Activated T-helper 17 cell treated with anti-CD3 and anti-CD28 coated beads, Interleukin-2, amount 50 U/mL, for 72 hours (primary cell): ENCODE data around the gene GSC. TPM values are rescaled to one million over a fixed set of nuclear protein-coding genes. Genes with fewer than 3 reads are reported as not detected.

Experiments used
- ATAC-seq: fragments of 150-1000 bp; cut with Tn5 transposase; replicated peaks from 2 replicates; pipeline ENCODE4 v1.10.0; 2021; ENCODE audit warnings: mild to moderate bottlenecking, moderate library complexity
- H3K27ac Mint-ChIP-seq: one replicate; pipeline ENCODE4 v1.8.0; 2022; ENCODE audit warnings: mixed read lengths
- H3K27me3 Mint-ChIP-seq: one replicate; pipeline ENCODE4 v1.8.0; 2022; ENCODE audit warnings: mixed read lengths
- H3K36me3 Mint-ChIP-seq: one replicate; pipeline ENCODE4 v1.8.0; 2022; ENCODE audit warnings: low read depth, mild to moderate bottlenecking, mixed read lengths
- H3K4me1 Mint-ChIP-seq: one replicate; pipeline ENCODE4 v1.8.0; 2022; ENCODE audit warnings: mixed read lengths
- H3K4me3 Mint-ChIP-seq: one replicate; pipeline ENCODE4 v1.8.0; 2022; ENCODE audit warnings: mild to moderate bottlenecking, mixed read lengths
- H3K9me3 Mint-ChIP-seq: one replicate; pipeline ENCODE4 v1.8.0; 2022; ENCODE audit warnings: mixed read lengths
- total RNA-seq, 2 donors: library from RNA; stranded (reverse); gene quantifications; one replicate each; pipeline ENCODE4 v1.2.3, GENCODE V29; 2022

GSC gene
- total RNA-seq, 2 donors from 2014 or later = not detected

GRCh38 chr14:94775871-94776210 lies 5.9 kb upstream of the GSC start:
- ATAC-seq = no peak
- Mint-ChIP-seq H3K4me1 (peaks cover 5% of the 10 kb centered on the region), H3K9me3 (no peaks in the 10 kb centered on the region), H3K27me3 (peaks cover 65% of the 10 kb centered on the region), H3K27ac (no peak overlapping the region), H3K4me3 (peak overlapping the region; percentile 3), H3K36me3 (peaks cover 10% of the 10 kb centered on the region)

- Mint-ChIP-seq H3K27ac (no peak overlapping the region), H3K4me1 (peaks cover 5% of the 10 kb centered on the region), H3K9me3 (no peaks in the 10 kb centered on the region), H3K27me3 (peaks cover 70% of the 10 kb centered on the region), H3K36me3 (peaks cover 10% of the 10 kb centered on the region), H3K4me3 (peak overlapping the region; percentile 3)
- ATAC-seq = no peak
These were observed 5.4 kb upstream of the GSC start for GRCh38 chr14:94775091-94775870.

DNA sequence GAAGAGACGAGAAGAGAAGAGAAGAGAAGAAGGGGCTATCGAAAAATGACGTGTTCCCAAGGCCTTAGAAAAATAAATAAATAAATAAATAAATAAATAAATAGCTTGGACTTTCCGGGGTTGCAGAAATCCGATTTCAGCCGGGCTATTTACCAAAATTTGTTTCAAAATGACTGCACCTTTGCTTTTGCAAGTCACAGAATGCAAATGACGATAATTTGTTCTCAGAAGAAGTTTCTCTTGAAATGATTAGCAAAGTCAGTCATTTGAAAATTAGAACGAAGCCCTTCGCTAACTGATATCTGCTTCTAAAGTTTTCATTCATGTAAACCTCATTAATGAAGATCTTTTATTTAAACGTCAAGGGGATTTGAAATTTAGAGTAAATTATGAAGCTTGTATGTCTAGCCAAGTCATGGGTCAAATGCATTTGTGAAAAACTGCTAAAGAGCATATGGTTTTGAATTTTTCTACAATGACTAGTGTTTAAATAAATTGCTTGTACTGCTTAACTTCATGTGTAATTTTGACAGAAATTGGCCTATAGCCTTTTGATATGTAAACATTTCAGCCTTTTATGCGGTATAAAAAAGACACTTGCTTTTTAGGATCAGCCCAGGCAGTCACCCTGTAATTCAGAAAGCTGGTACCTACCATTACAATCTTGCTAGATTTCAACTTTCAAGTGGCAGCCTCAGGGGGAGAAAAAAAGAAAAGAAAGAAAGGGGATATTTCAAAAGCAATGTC lies 4.6 kb upstream of the GSC start:
- Mint-ChIP-seq H3K27ac (no peak overlapping the region), H3K4me3 (no peak overlapping the region), H3K4me1 (peaks cover 5% of the 10 kb centered on the region), H3K27me3 (peaks cover 69% of the 10 kb centered on the region), H3K9me3 (no peaks in the 10 kb centered on the region), H3K36me3 (peaks cover 10% of the 10 kb centered on the region)
- no peak for ATAC-seq

- H3K4me1 Mint-ChIP-seq = peaks cover 9% of the 10 kb centered on the region
- H3K27me3 Mint-ChIP-seq = peaks cover 69% of the 10 kb centered on the region
- peaks cover 10% of the 10 kb centered on the region for H3K36me3 Mint-ChIP-seq
- ATAC-seq = no peak
- H3K9me3 Mint-ChIP-seq = no peaks in the 10 kb centered on the region
- H3K4me3 Mint-ChIP-seq = no peak overlapping the region
- no peak overlapping the region for H3K27ac Mint-ChIP-seq
These were observed 3.9 kb upstream of the GSC start for GRCh38 chr14:94773655-94774343.

- ATAC-seq = no peak
- H3K4me1 Mint-ChIP-seq = peaks cover 14% of the 10 kb centered on the region
- H3K9me3 Mint-ChIP-seq = no peaks in the 10 kb centered on the region
- H3K36me3 Mint-ChIP-seq = peaks cover 10% of the 10 kb centered on the region
- H3K27me3 Mint-ChIP-seq = peaks cover 74% of the 10 kb centered on the region
- no peak overlapping the region for H3K27ac Mint-ChIP-seq
- H3K4me3 Mint-ChIP-seq = no peak overlapping the region
These were observed 3.2 kb upstream of the GSC start for GRCh38 chr14:94773061-94773648.

DNA sequence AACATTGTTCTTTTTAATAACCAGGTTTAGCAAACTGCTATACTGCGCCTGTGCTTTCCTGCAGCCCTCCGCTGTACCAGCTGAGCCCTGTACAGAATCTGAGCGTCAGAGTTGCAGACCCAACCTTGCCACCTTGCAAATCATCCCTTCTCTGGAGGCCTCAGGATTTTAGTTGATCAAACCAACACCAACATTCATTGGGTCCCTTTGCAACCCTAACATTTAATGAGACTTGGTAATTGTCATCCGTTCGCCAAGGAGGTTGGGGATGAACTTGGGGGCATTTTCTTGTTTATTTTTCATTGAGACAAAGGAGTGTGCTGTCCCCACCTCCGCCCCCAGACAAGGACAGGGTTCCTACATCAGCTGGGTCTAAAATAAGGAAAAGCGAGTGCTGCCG lies 2.6 kb upstream of the GSC start:
- Mint-ChIP-seq H3K4me1 (peaks cover 19% of the 10 kb centered on the region), H3K9me3 (no peaks in the 10 kb centered on the region), H3K4me3 (no peak overlapping the region), H3K27ac (no peak overlapping the region), H3K27me3 (peaks cover 75% of the 10 kb centered on the region), H3K36me3 (peaks cover 10% of the 10 kb centered on the region)
- ATAC-seq = no peak

DNA sequence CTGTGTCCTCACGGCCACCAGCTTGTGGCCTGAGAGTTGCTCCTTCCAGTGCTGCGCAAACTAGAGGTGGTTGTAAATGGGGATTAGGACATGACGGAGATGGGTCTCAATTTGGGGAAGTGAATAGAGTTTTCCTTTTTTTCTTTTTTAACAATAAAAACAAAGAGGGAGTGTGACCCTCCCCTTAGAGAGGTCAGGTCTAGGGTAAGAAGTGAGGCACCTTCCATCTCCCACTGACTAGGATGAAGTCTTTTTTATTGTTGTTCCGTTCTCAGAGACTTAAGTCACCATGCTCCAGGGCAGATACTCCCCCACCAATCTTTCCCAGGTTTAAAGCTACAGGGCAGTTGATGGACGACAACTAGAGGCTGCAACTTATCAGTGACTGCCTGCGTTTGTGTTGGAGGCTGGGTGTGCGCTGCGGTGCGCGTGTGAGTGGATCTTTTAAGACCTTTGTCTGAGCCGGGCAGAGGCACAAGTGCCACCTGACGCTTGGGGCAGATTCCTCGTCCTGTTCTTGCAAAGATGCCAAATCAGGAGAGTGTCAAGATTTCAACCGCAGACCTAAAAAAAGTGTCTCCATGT lies 2.1 kb upstream of the GSC start:
- Mint-ChIP-seq H3K27me3 (peaks cover 75% of the 10 kb centered on the region), H3K9me3 (no peaks in the 10 kb centered on the region), H3K4me1 (peaks cover 19% of the 10 kb centered on the region), H3K27ac (no peak overlapping the region), H3K4me3 (no peak overlapping the region), H3K36me3 (peaks cover 10% of the 10 kb centered on the region)
- no peak for ATAC-seq

GRCh38 chr14:94771158-94771905 lies 1.4 kb upstream of the GSC start:
- H3K36me3 Mint-ChIP-seq = peaks cover 10% of the 10 kb centered on the region
- peaks cover 73% of the 10 kb centered on the region for H3K27me3 Mint-ChIP-seq
- ATAC-seq = no peak
- H3K4me1 Mint-ChIP-seq = peaks cover 19% of the 10 kb centered on the region
- H3K4me3 Mint-ChIP-seq = no peak overlapping the region
- H3K9me3 Mint-ChIP-seq = no peaks in the 10 kb centered on the region
- no peak overlapping the region for H3K27ac Mint-ChIP-seq

- peaks cover 68% of the 10 kb centered on the region for H3K27me3 Mint-ChIP-seq
- H3K36me3 Mint-ChIP-seq = peaks cover 10% of the 10 kb centered on the region
- no peak for ATAC-seq
- no peak overlapping the region for H3K27ac Mint-ChIP-seq
- H3K4me1 Mint-ChIP-seq = peaks cover 19% of the 10 kb centered on the region
- peak overlapping the region; percentile 41 for H3K4me3 Mint-ChIP-seq
- no peaks in the 10 kb centered on the region for H3K9me3 Mint-ChIP-seq
These were observed 873 bp upstream of the GSC start for GRCh38 chr14:94770815-94771157.

GRCh38 chr14:94770251-94770749 lies 387 bp upstream of the GSC start:
- Mint-ChIP-seq H3K36me3 (peaks cover 6% of the 10 kb centered on the region), H3K4me3 (peak overlapping the region; percentile 41), H3K9me3 (no peaks in the 10 kb centered on the region), H3K4me1 (peaks cover 14% of the 10 kb centered on the region), H3K27ac (no peak overlapping the region), H3K27me3 (peaks cover 68% of the 10 kb centered on the region)
- ATAC-seq = no peak

GRCh38 chr14:94768521-94769390 lies 1.2 kb downstream of the GSC start:
- ATAC-seq = no peak
- Mint-ChIP-seq H3K4me3 (peak overlapping the region; percentile 69), H3K27me3 (peaks cover 65% of the 10 kb centered on the region), H3K36me3 (peaks cover 5% of the 10 kb centered on the region), H3K4me1 (peaks cover 14% of the 10 kb centered on the region), H3K9me3 (no peaks in the 10 kb centered on the region), H3K27ac (no peak overlapping the region)

DNA sequence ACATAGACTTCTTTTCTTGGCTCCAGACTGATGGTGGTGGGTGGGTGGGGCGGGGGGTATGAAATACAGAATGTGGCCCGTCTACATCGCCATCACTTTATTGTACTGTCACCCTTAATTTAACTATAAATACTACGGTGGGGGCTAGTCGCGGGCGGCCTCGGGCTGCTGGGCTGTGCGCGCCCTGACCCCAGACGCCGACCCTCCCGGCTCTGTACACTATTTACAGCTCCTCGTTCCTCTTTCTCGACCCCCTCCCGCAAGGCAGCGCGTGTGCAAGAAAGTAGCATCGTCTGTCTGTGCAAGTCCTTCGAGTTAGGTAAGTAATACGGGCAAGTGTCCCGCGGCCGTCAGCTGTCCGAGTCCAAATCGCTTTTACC lies 1.8 kb downstream of the GSC start:
- H3K4me1 Mint-ChIP-seq = peaks cover 14% of the 10 kb centered on the region
- H3K36me3 Mint-ChIP-seq = peaks cover 5% of the 10 kb centered on the region
- H3K27ac Mint-ChIP-seq = no peak overlapping the region
- peak overlapping the region; percentile 69 for H3K4me3 Mint-ChIP-seq
- H3K27me3 Mint-ChIP-seq = peaks cover 63% of the 10 kb centered on the region
- H3K9me3 Mint-ChIP-seq = no peaks in the 10 kb centered on the region
- ATAC-seq = no peak

GRCh38 chr14:94767321-94767878 lies 2.5 kb downstream of the GSC start:
- Mint-ChIP-seq H3K9me3 (no peaks in the 10 kb centered on the region), H3K27ac (no peak overlapping the region), H3K36me3 (peaks cover 5% of the 10 kb centered on the region), H3K4me1 (peaks cover 14% of the 10 kb centered on the region), H3K4me3 (peak overlapping the region; percentile 69), H3K27me3 (peaks cover 63% of the 10 kb centered on the region)
- no peak for ATAC-seq
